Neural progenitor cell (in vitro differentiated cells): ENCODE measurements around the gene CD24. TPM values are rescaled to one million over a fixed set of nuclear protein-coding genes. Genes with fewer than 3 reads are reported as not detected.

Source experiments
- DNase-seq: peaks from one replicate; pipeline ENCODE4 v3.0.0-alpha.2; 2016; ENCODE audit warnings: low spot score
- H2AFZ ChIP-seq: fragments of 200-600 bp; sonication (generic); replicated peaks from 2 replicates; pipeline ENCODE4 v1.6.1; 2016; ENCODE audit warnings: antibody characterized with exemption
- H3F3A ChIP-seq: fragments of 200-600 bp; sonication (generic); 2 replicates; pipeline ENCODE4 v1.6.1; 2016; ENCODE audit warnings: antibody characterized with exemption, low read depth
- H3K27ac ChIP-seq: fragments of 200-600 bp; sonication (generic); 2 replicates; pipeline ENCODE4 v1.5.1; 2016; ENCODE audit warnings: mild to moderate bottlenecking
- H3K27me3 ChIP-seq: fragments of 200-600 bp; sonication (generic); 2 replicates; pipeline ENCODE4 v1.6.1; 2016; ENCODE audit warnings: mild to moderate bottlenecking, moderate library complexity
- H3K36me3 ChIP-seq: fragments of 200-600 bp; sonication (generic); 2 replicates; pipeline ENCODE4 v1.5.1; 2016
- H3K4me1 ChIP-seq: fragments of 200-600 bp; sonication (generic); 2 replicates; pipeline ENCODE4 v1.6.1; 2016; ENCODE audit warnings: mixed run types
- H3K4me2 ChIP-seq: fragments of 200-600 bp; sonication (generic); 2 replicates; pipeline ENCODE4 v1.6.1; 2016
- H3K4me3 ChIP-seq: fragments of 200-600 bp; sonication (generic); 2 replicates; pipeline ENCODE4 v1.5.1; 2016
- H3K79me2 ChIP-seq: fragments of 200-600 bp; sonication (generic); 2 replicates; pipeline ENCODE4 v1.6.1; 2016; ENCODE audit warnings: low read depth
- H3K9ac ChIP-seq: fragments of 200-600 bp; sonication (generic); 2 replicates; pipeline ENCODE4 v1.6.1; 2016
- H3K9me3 ChIP-seq: fragments of 200-600 bp; sonication (generic); 2 replicates; pipeline ENCODE4 v1.5.1; 2016; ENCODE audit warnings: low read depth
- H4K20me1 ChIP-seq: fragments of 200-600 bp; sonication (generic); 2 replicates; pipeline ENCODE4 v1.6.1; 2016; ENCODE audit warnings: low read depth
- H3K27ac Mint-ChIP-seq: 3 replicates; pipeline ENCODE4 v1.8.0; 2021; ENCODE audit warnings: mixed read lengths
- H3K27me3 Mint-ChIP-seq: 2 replicates; pipeline ENCODE4 v1.8.0; 2022; ENCODE audit warnings: low read depth, mild to moderate bottlenecking, inconsistent platforms, moderate library complexity, mixed read lengths; ENCODE audit not compliant: insufficient read depth
- H3K36me3 Mint-ChIP-seq: 3 replicates; pipeline ENCODE4 v1.8.0; 2021; ENCODE audit warnings: mixed read lengths
- H3K4me1 Mint-ChIP-seq: 3 replicates; pipeline ENCODE4 v1.8.0; 2021; ENCODE audit warnings: mixed read lengths
- H3K4me3 Mint-ChIP-seq: 3 replicates; pipeline ENCODE4 v1.8.0; 2021; ENCODE audit warnings: mild to moderate bottlenecking, moderate library complexity, mixed read lengths
- H3K9me3 Mint-ChIP-seq: 3 replicates; pipeline ENCODE4 v1.8.0; 2020; ENCODE audit warnings: mixed read lengths
- EZH2 ChIP-seq: fragments of 200-600 bp; sonication (generic); IDR thresholded peaks from 2 replicates; pipeline ENCODE4 v1.6.1; 2017; ENCODE audit warnings: antibody characterized with exemption, mild to moderate bottlenecking, moderate library complexity
- EZH2phosphoT487 ChIP-seq: fragments of 200-600 bp; sonication (generic); IDR thresholded peaks from 2 replicates; pipeline ENCODE4 v1.6.1; 2017; ENCODE audit warnings: antibody characterized with exemption
- total RNA-seq: library from RNA; depleted of rRNA; stranded (reverse); fragments of >200 nt; gene quantifications from 2 replicates; pipeline ENCODE4 v1.2.3, GENCODE V29; 2015; ENCODE audit warnings: low replicate concordance
- TF ChIP-seq, protein P1 (sequence below): fragments of 200-600 bp; sonication (generic); IDR thresholded peaks from 2 replicates; pipeline ENCODE4 v1.5.1; 2017; ENCODE audit warnings: antibody characterized with exemption, mild to moderate bottlenecking

Gene CD24
- total RNA-seq, 1 donor from 2014 or later, result 448 TPM

DNA sequence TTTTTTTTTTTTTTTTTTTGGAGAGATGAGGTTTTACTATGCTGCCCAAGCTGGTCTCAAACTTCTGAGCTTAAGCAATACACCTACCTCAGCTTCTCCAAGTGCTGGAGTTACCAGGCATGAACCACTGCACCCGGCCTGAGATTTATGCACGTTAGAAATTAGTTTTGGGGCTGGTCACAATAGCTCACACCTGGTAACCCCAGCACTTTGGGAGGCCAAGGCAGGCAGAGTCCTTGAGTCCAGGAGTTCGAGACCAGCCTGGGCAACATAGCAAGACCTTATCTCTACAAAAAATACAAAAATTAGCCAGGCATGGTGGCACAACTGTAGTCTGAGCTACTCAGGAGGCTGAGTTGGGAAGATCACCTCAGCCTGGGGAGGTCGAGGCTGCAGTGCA is 51.9 kb downstream of the CD24 start:
- peaks cover 6% of the 10 kb centered on the region for H4K20me1 ChIP-seq
- no peaks in the 10 kb centered on the region for H3K9me3 Mint-ChIP-seq
- no peak overlapping the region for H3K4me2 ChIP-seq
- H3K27ac Mint-ChIP-seq, result no peak overlapping the region
- no peak overlapping the region for H3K4me3 ChIP-seq
- peaks cover 33% of the 10 kb centered on the region for H3K4me1 ChIP-seq
- peaks cover 15% of the 10 kb centered on the region for H3K4me1 Mint-ChIP-seq
- no peak overlapping the region for H3K9ac ChIP-seq
- no peaks in the 10 kb centered on the region for H3K36me3 ChIP-seq
- no peak overlapping the region for H3K4me3 Mint-ChIP-seq
- no peaks in the 10 kb centered on the region for H3K9me3 ChIP-seq
- no peak overlapping the region for H2AFZ ChIP-seq
- no peaks in the 10 kb centered on the region for H3K27me3 ChIP-seq
- DNase-seq, result no peak
- peaks cover 3% of the 10 kb centered on the region for H3K27me3 Mint-ChIP-seq
- peaks cover 15% of the 10 kb centered on the region for H3F3A ChIP-seq
- no peaks in the 10 kb centered on the region for H3K36me3 Mint-ChIP-seq
- H3K79me2 ChIP-seq, result no peaks in the 10 kb centered on the region
- no peak overlapping the region for H3K27ac ChIP-seq
- TF ChIP-seq EZH2phosphoT487 (no peak), EZH2 (no peak)
- TF ChIP-seq, protein P1, sequence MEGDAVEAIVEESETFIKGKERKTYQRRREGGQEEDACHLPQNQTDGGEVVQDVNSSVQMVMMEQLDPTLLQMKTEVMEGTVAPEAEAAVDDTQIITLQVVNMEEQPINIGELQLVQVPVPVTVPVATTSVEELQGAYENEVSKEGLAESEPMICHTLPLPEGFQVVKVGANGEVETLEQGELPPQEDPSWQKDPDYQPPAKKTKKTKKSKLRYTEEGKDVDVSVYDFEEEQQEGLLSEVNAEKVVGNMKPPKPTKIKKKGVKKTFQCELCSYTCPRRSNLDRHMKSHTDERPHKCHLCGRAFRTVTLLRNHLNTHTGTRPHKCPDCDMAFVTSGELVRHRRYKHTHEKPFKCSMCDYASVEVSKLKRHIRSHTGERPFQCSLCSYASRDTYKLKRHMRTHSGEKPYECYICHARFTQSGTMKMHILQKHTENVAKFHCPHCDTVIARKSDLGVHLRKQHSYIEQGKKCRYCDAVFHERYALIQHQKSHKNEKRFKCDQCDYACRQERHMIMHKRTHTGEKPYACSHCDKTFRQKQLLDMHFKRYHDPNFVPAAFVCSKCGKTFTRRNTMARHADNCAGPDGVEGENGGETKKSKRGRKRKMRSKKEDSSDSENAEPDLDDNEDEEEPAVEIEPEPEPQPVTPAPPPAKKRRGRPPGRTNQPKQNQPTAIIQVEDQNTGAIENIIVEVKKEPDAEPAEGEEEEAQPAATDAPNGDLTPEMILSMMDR, result no peak

Other genes with a start within 250 kb of the CD24 start
- gene MTRES1, start 53.5 kb upstream of the CD24 start, total RNA-seq, result 13.2 and 20.8 TPM in 2 replicates
- gene BEND3, start 140.8 kb upstream of the CD24 start, total RNA-seq, result 9.2 and 11.2 TPM in 2 replicates